ENCODE measurements around the gene C6orf163.

C6orf163 gene

GRCh38 chr6:87357479-87358196 is 13.0 kb downstream of the C6orf163 start:
- DNase-seq: no peak

DNA sequence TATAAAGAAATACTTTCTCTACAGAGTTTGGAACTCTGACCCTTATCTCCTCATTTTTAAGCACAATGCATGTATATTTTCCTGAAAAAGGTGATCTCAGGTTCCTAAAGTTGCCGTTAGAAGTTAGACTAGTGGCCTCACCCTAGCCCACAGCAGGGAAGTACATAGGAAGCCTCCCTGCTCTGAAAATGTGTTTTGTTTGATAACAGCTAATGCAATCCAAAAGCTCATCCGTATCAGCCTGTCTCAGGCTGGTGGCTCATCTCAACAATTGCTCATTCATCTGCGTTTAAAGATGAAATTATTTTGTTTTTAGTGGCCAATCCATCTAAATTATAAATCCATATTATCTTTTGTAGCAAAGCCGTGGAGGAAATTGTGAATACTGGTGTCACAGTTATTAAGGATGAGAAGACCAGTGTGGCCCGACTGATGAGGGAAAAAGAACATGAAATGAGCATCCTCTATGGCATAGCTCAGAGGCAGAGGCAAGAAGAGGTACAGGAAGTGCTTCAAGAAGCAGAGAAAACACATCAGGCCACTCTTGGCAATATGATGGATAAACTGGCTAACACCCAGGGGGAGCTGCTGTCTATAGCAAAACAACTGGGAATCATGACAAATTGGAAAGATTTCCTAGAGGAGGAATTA is 20.1 kb downstream of the C6orf163 start:
- DNase-seq: no peak

- DNase-seq: no peak
These were observed 21.6 kb downstream of the C6orf163 start for GRCh38 chr6:87366072-87366827.

DNA sequence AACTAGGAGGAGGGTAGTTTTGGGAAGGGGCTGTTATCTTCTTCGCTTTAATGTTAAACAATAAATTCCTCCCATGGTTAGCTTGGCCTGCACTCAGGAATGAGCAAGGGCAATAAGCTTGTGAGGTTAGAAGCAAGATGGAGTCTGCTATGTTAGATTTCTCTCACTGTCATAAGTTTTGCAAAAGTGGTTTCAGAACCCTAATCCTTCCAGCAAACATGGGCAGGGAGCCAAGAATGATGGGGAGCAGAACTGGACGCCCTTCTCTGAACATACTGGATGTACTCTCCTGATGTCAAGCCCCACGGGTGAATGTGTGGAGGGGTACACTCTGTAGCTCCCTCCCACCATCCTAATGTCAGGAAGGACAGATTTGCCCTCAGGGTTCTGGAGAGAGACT is 22.3 kb downstream of the C6orf163 start:
- DNase-seq: no peak

GRCh38 chr6:87373377-87373776 is 28.8 kb downstream of the C6orf163 start:
- no peak for DNase-seq

DNA sequence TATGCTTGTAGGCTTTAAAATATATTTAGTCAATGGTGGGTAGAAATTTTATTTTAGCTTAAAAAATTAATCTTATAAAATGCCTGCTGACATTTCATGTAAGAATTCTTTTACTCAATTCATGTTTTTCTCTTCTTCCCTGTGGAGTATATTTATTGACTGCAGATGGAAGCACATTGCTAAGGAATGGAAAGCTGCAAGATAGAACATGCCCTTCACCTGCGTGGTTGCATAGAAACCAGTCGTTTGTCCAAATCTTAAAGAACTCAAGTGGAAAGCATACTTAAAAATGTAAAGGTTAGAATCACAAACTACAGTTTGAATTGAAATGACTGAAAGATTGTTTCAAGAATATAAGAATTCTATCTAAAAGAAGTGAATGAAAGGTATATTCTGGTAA is 30.7 kb downstream of the C6orf163 start:
- no peak for DNase-seq

GRCh38 chr6:87376643-87377042 is 32.0 kb downstream of the C6orf163 start:
- no peak for DNase-seq

DNA sequence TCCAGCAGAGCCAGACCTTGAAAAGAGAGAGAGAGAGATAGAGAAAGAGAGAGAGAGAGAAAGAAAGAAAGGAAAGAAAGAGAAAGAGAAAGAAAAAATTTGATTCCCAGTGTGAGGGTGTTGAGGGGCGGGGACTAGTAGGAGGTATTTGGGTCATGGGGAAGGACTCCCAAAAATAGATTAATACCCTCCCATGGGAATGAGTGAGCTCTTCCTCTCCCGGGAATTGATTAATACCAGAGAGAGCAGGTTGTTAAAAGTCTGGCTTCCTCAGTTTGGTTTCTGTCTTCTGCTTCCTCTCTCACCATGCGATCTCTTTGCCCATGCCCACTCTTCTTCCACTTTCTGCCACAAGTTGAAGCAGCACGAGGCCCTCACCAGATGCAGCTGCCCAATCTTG is 34.3 kb downstream of the C6orf163 start:
- no peak for DNase-seq

GRCh38 chr6:87382861-87383260 is 38.2 kb downstream of the C6orf163 start:
- DNase-seq: no peak

GRCh38 chr6:87384038-87384437 is 39.4 kb downstream of the C6orf163 start:
- no peak for DNase-seq

DNA sequence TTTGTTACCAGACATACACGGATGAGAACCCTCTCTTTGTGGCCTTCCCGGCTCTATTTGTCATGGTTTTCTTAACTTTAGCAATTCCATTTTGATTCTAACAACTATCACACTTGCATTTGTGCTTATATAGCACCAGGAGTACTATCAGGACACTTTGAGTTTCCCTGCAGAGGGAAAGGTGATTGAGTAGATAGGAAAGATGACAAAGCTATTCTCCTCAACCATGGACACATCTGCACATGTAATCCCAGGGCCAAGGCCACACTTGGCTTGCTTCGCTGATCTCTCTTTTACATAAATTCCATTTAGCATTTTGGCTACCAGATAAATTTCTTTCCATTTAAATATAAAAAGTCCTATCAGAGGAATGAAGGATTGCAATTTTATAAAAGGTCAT is 39.8 kb downstream of the C6orf163 start:
- no peak for DNase-seq

DNA sequence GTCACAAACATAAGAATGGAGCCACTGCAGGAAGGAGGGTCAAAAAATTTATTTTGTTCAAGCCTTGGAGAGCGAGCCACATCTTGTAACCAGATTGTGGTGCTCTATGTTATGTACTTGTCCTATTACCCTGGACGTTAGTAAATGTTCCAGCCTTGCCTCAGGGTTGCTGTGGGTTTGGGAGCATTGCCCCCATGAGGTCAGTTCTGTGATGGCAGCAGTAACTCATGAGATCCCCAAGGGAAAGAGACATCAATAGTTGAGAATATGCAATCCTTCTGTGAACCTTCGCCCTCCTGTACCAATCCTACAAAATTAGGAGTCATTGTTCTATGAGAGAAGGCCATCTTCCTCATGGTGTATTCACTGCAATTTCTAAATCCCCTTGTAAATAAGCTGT is 46.7 kb downstream of the C6orf163 start:
- DNase-seq: no peak

- peak; percentile 22 for DNase-seq
These were observed 48.5 kb downstream of the C6orf163 start for GRCh38 chr6:87393026-87393622.

DNA sequence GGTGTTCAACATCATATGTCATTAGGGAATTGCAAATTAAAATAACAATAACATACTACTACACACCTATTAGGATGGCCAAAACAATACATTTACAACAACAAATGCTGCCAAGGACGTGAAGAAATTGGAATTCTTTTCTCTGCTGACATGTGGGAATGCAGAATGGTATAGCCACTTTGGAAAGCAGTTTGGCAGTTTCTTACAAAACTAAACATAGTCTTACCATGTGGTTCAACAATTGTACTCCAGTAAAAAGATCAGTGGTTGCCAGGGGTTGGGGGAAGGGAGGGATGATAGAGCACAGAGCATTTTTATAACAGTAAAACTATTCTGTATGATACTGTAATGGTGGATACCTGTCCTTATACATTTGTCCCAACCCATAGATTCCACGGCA is 50.8 kb downstream of the C6orf163 start:
- no peak for DNase-seq

DNA sequence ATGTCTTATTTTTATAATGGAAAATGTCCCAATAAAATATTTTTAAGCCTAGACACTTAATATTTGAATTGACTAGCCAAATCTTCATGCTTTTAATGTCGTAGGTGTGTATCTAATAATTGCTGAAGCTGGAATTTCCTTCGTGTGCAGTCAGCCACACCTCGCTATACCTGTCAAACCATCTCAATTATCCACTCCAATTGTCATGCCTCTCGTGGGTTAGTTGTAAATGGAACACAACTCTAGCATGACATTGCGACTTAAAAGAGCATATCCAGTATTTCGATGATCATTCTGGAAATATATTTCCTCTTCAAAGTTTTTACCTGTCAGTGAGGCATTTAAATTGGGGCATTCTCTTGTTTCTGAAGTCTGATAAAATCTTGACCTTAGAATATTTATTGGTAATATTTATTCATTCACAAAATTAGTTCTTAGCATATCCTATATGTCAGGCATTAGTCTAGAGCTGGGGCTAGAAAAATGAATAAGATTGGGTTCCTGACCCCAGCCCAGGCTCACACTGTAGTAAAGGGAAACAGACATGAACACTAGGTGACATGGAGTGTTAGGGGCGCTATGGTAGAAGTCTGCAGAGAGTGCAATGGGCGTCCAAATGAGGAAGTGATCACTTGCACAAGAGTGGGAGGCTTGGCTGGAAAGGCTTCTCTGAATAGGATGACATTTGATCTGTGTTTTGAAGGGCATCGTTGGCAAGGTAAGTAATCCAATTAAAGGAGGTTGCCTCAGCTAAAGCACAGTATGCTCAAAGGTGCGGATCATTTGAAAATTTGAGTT is 52.2 kb downstream of the C6orf163 start:
- DNase-seq: no peak

DNA sequence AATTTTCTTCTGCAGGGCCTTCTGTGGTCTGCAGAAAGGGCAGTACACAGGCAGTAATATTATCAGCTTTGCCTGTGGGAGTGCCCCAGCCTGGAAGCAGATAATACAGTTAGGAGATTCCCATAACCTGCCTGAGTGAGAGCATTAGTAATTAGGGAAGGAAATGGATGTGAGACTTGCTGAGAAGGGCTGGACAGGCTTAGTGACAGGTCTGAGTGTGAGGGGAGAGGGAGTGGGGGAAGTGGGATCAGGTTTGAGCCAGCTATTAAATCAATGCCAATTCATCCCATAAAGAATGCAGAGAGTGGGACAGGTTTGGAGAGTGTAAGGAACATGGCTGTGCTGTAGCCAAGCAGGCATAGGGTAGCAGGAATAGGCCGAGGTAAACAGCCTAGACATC is 53.0 kb downstream of the C6orf163 start:
- DNase-seq: no peak

DNA sequence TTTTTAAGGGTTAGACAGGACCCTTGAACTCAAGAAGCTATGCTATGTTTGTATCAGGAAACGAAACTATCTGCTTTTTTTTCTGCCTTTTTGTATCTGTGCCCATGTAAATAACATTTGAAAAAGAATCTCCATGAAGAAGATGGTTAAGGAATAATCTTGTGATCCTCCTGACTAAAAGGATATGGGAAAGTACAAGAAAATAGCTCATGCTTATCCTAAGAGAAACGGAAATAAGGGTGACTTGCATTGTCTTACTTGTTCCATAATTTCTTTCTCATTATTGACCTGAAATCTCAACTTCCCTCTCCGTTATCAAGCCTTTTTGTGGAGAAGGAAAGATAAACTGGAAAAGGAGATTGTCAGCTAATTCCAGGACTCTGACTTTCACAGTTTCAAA is 57.2 kb downstream of the C6orf163 start:
- DNase-seq: no peak

DNA sequence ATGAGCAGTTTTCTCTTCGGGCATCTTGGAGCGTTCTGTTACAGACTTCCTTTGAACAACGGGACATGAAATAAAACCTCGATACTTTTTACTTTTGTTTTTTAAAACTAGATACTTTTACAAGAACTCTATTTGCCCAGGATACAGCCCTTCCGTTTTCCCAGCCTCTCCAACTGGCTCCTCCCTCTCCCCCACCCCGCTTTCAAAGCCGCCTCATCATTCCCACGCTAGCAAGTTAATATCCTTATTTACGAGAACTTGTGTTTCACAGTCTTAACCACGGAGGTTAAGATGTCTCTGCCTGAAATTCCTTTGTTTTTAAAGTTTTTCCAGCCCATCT is 62.9 kb downstream of the C6orf163 start:
- no peak for DNase-seq

DNA sequence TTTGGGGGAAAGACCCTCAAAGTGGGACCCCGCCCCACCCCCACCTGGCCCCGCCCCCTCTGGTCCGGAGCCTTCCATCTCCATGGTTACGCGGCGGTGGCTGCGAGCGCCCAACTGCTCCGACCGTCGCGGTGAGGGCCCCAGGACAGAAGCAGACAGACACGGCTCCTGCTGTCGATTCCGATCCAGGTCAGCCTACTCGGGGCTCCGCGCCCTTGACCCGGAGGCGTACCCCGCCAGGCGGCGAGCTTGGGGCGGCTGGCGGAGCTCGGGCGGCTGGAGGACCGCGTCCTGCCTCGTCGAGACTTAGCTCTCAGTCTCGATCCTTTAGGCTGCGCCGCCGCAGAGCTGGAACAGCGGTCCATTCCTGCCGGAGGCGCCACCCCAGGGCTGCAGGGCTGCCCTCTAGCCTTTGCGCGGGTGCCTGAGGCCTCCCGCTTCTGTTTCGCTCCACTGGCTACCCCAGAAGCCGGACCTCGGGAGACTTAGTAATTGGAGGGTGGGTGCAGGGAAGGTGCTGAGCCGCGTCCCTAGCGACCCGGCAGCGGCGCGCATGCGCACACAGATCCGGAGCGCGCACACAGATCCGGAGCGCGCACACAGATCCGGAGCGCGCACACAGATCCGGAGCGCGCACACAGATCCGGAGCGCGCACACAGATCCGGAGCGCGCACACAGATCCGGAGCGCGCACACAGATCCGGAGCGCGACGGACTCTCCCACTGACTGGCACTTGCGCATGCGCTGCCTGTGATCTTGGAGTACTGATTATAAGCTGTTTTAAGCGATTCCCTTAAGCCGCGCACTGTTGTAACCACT is 63.5 kb downstream of the C6orf163 start, which contains the start of gene CFAP206:
Gene CFAP206, plus strand, starts transcription at position 72 of the 820 bp plus-strand sequence. CDS start 1,868 bp downstream, outside the sequence.
- DNase-seq: peak; percentile 74

DNA sequence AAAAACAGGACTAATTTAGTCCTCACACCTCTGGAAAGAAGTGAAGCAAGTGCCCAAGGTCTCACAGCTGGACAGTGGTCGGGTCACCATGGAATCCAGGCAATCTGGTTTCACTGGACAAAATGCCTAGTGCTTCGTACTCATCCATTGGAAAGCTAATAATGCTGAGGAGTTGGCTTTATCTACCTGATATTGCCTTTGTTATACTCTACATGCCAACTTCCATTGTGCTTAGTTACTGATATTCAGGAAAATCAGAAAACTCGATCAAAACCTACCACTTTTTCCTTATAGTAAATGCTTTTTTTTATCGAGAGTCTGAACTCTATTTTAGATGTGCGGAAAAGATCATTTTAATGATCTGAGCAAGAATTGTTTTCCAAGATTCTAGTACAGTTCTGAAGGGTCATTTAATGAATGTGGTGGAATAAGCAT is 64.1 kb downstream of the C6orf163 start:
- no peak for DNase-seq
